ENCODE measurements around the gene MANSC4. TPM values are rescaled to one million over a fixed set of nuclear protein-coding genes. Genes with fewer than 3 reads are reported as not detected.
A peak's percentile ranks its signal among the peaks of the same experiment; 100 is the strongest.

Gene MANSC4
- not detected in 2 replicates for total RNA-seq (2014; rRNA removed; shearing (Covaris generic))
- polyA plus RNA-seq (2016; fragmentation: Nextera tagmentation; extraction: Ambion mirVana): not detected in 2 replicates

GRCh38 chr12:27779920-27780611 is at the start of gene MANSC4, which contains the start of gene KLHL42:
Gene MANSC4, minus strand, starts transcription at chr12:27780236. Its CDS starts 8,960 bp downstream, at chr12:27771276.
Gene KLHL42, plus strand, starts transcription at chr12:27780233. Its CDS starts 98 bp downstream, at chr12:27780331.
- no peak for TF ChIP-seq EZH2 (IDR thresholded peaks at IDR 0.05; ENCODE audit: insufficient read depth, poor library complexity, severe bottlenecking)
- H3K4me1 ChIP-seq (ENCODE audit: insufficient read depth): peaks cover 13% of the 10 kb centered on the region
- H3F3A ChIP-seq (ENCODE audit: insufficient read depth): 0 out of 2 replicates have a peak, but pooled peaks cover 14% of the 10 kb centered on the region
- peak within 1 kb of the TSS; percentile 88 for H3K4me2 ChIP-seq (ENCODE audit: unreplicated experiment)
- H4K20me1 ChIP-seq (ENCODE audit: insufficient read depth): no peaks in the 10 kb centered on the region
- H3K79me2 ChIP-seq (ENCODE audit: insufficient read depth): peaks cover 49% of the 10 kb centered on the region
- 1% methylated on average over 59 to 62 of the region's 92 CpGs for WGBS, 2 experiments (ENCODE audit: low coverage in 1 of 2, low lambda C conversion rate in 2 of 2, missing lambda C conversion rate in 2 of 2)
- no peaks in the 10 kb centered on the region for H3K9me3 ChIP-seq (ENCODE audit: low read depth)
- H3K9me2 ChIP-seq (ENCODE audit: insufficient read depth): no peaks in the 10 kb centered on the region
- peak; percentile 88 for DNase-seq
- in situ Hi-C loops (cut with MboI): no loop called here
- peak within 1 kb of the TSS; percentile 94 for H2AFZ ChIP-seq
- H3K27me3 ChIP-seq (replicated peaks; ENCODE audit: insufficient read depth): no peaks in the 10 kb centered on the region
- peak within 1 kb of the TSS; percentile 76 for H3K27ac ChIP-seq
- H3K36me3 ChIP-seq (ENCODE audit: low read depth): no peaks in the 10 kb centered on the region
- H3K4me3 ChIP-seq: peak within 1 kb of the TSS; percentile 81
- peak within 1 kb of the TSS; percentile 89 for H3K9ac ChIP-seq

- Histone ChIP-seq H3K9me3 (ENCODE audit: low read depth) (no peaks in the 10 kb centered on the region), H3K27ac (no peak overlapping the region), H3K4me1 (ENCODE audit: insufficient read depth) (peaks cover 9% of the 10 kb centered on the region), H4K20me1 (ENCODE audit: insufficient read depth) (no peaks in the 10 kb centered on the region), H3K79me2 (ENCODE audit: insufficient read depth) (no peaks in the 10 kb centered on the region), H3K4me3 (no peak overlapping the region), H3K9me2 (ENCODE audit: insufficient read depth) (no peaks in the 10 kb centered on the region), H3K36me3 (ENCODE audit: low read depth) (no peaks in the 10 kb centered on the region), H3K4me2 (ENCODE audit: unreplicated experiment) (no peak overlapping the region), H3K27me3 (replicated peaks; ENCODE audit: insufficient read depth) (no peaks in the 10 kb centered on the region), H3K9ac (no peak overlapping the region), H3F3A (ENCODE audit: insufficient read depth) (peaks cover 7% of the 10 kb centered on the region), H2AFZ (no peak overlapping the region)
- in situ Hi-C loops (cut with MboI): no loop called here
- DNase-seq: peak; percentile 62
- WGBS, 2 experiments (ENCODE audit: low coverage in 1 of 2, low lambda C conversion rate in 2 of 2, missing lambda C conversion rate in 2 of 2): 86 to 100% methylated on average over 3 of the region's 3 CpGs
- TF ChIP-seq EZH2phosphoT487 (IDR thresholded peaks at IDR 0.05; ENCODE audit: insufficient read depth, low read depth) (no peak), EZH2 (IDR thresholded peaks at IDR 0.05; ENCODE audit: insufficient read depth, poor library complexity, severe bottlenecking) (no peak)
These were observed 48.2 kb upstream of the MANSC4 start for GRCh38 chr12:27828196-27828595.

- no peak overlapping the region for H2AFZ ChIP-seq
- no peak overlapping the region for H3K27ac ChIP-seq
- H3F3A ChIP-seq (ENCODE audit: insufficient read depth): peaks cover 22% of the 10 kb centered on the region
- no peaks in the 10 kb centered on the region for H3K79me2 ChIP-seq (ENCODE audit: insufficient read depth)
- in situ Hi-C loops (cut with MboI): no loop called here
- H4K20me1 ChIP-seq (ENCODE audit: insufficient read depth): no peaks in the 10 kb centered on the region
- H3K4me3 ChIP-seq: no peak overlapping the region
- TF ChIP-seq EZH2 (IDR thresholded peaks at IDR 0.05; ENCODE audit: insufficient read depth, poor library complexity, severe bottlenecking) (no peak), EZH2phosphoT487 (IDR thresholded peaks at IDR 0.05; ENCODE audit: insufficient read depth, low read depth) (no peak)
- H3K9me3 ChIP-seq (ENCODE audit: low read depth): no peaks in the 10 kb centered on the region
- no peaks in the 10 kb centered on the region for H3K27me3 ChIP-seq (replicated peaks; ENCODE audit: insufficient read depth)
- H3K9ac ChIP-seq: no peak overlapping the region
- H3K4me1 ChIP-seq (ENCODE audit: insufficient read depth): peaks cover 27% of the 10 kb centered on the region
- 50 to 65% methylated on average over 1 of the region's 1 CpG for WGBS, 2 experiments (ENCODE audit: low coverage in 1 of 2, low lambda C conversion rate in 2 of 2, missing lambda C conversion rate in 2 of 2)
- no peak overlapping the region for H3K4me2 ChIP-seq (ENCODE audit: unreplicated experiment)
- H3K36me3 ChIP-seq (ENCODE audit: low read depth): no peaks in the 10 kb centered on the region
- DNase-seq: peak; percentile 53
- no peaks in the 10 kb centered on the region for H3K9me2 ChIP-seq (ENCODE audit: insufficient read depth)
These were observed 46.0 kb upstream of the MANSC4 start for GRCh38 chr12:27826076-27826475.

GRCh38 chr12:27824126-27824842 is 44.2 kb upstream of the MANSC4 start:
- no peak overlapping the region for H2AFZ ChIP-seq
- in situ Hi-C loops (cut with MboI): no loop called here

More at GRCh38 chr12:27824126-27824842, 44.2 kb upstream of the MANSC4 start:
- Histone ChIP-seq H3K4me2 (ENCODE audit: unreplicated experiment) (no peak overlapping the region), H3K27ac (no peak overlapping the region), H3K4me3 (no peak overlapping the region), H3K9me2 (ENCODE audit: insufficient read depth) (no peaks in the 10 kb centered on the region), H3K79me2 (ENCODE audit: insufficient read depth) (no peaks in the 10 kb centered on the region), H3K9ac (no peak overlapping the region), H4K20me1 (ENCODE audit: insufficient read depth) (no peaks in the 10 kb centered on the region), H3K9me3 (ENCODE audit: low read depth) (no peaks in the 10 kb centered on the region), H3K36me3 (ENCODE audit: low read depth) (no peaks in the 10 kb centered on the region), H3F3A (ENCODE audit: insufficient read depth) (peaks cover 22% of the 10 kb centered on the region), H3K27me3 (replicated peaks; ENCODE audit: insufficient read depth) (no peaks in the 10 kb centered on the region), H3K4me1 (ENCODE audit: insufficient read depth) (peaks cover 30% of the 10 kb centered on the region)
- 69 to 82% methylated on average over 12 of the region's 12 CpGs for WGBS, 2 experiments (ENCODE audit: low coverage in 1 of 2, low lambda C conversion rate in 2 of 2, missing lambda C conversion rate in 2 of 2)
- DNase-seq: no peak
- TF ChIP-seq EZH2 (IDR thresholded peaks at IDR 0.05; ENCODE audit: insufficient read depth, poor library complexity, severe bottlenecking) (no peak), EZH2phosphoT487 (IDR thresholded peaks at IDR 0.05; ENCODE audit: insufficient read depth, low read depth) (no peak)

All from GM23248 (cell line).